Activated CD8-positive, alpha-beta memory T cell treated with anti-CD3 and anti-CD28 coated beads for 1 hour (primary cell): ENCODE data around the gene RC3H2.
"Not testable (repeated sequence)": the region's sequence is repeated elsewhere in the genome, so short reads cannot be mapped to it uniquely, and the experiment has no call there.

Experiments
- DNase-seq, 2 donors: peaks; one replicate each; pipeline ENCODE4 v3.0.0-alpha.2; 2020; ENCODE audit warnings: low read depth in 1 of 2; ENCODE audit errors: extremely low read depth in 1 of 2

RC3H2 gene

DNA sequence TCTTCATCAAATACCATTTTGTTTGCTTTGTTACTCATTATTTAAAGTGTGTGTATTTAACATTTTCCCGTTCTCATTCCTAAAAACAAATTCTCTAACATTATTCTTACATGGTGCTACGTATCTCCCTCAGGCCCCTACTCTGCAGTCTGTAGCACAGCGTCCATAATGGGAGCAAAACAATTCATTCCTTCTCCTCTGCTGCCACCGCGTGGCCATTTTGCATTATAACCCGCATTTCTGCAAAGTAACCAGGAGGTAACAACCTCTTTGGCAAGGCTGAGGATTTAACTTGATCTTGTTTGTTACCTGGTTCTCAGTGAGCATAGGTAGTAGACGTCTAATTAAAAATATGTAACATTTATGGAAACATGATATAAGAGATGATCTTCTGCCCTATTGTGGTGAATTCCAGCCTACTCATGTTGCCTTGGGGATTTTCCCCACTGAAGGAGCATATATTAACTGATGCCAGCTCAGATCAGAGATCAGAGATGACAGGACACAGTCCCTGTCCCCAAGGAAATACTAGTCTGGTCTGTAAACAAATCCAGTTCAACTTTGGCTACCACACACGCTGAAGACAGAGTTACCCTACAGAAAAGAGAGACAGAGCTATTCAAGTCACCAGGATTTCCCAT, 94.7 kb downstream of the RC3H2 start:
- peak; percentile 45 to 61 for DNase-seq

DNA sequence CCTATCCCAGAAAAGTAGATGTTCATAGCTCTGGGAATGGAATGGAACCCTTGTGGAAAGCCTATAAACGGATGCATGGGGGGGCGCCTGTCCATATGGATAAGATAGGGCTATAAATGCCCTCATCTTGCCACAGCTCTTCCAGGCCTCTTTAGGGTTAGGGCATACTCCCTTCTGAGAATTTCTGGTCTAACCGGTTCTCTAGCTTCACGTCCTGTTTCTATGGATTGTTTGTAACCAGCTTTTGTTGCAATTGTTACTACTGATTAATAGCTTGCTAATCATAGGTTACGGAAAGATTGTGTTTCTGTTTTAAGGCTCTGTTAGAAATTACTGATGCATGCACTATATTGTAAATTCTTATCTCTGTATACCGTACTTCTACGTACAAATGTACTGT, 95.9 kb downstream of the RC3H2 start:
- DNase-seq = not testable (repeated sequence)

DNA sequence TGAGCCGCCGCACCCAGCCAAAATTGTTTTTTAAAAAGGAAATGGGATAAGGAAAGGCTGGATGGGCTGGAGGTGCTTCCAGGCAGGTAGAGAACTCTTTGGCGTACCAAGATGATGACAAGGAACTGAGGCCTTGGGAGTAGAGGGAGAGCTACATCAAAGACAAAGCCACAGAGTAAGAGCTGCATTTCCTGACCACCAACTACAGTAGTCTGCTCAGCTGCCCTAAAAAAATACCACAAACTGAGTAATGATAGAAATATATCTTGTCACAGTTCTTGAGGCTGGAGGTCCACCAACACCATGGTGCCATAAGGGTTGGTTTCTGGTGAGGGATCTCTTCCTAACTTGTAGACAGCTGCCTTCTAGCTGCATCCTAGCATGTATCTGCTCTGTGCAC, 97.0 kb downstream of the RC3H2 start:
- no peak for DNase-seq

DNA sequence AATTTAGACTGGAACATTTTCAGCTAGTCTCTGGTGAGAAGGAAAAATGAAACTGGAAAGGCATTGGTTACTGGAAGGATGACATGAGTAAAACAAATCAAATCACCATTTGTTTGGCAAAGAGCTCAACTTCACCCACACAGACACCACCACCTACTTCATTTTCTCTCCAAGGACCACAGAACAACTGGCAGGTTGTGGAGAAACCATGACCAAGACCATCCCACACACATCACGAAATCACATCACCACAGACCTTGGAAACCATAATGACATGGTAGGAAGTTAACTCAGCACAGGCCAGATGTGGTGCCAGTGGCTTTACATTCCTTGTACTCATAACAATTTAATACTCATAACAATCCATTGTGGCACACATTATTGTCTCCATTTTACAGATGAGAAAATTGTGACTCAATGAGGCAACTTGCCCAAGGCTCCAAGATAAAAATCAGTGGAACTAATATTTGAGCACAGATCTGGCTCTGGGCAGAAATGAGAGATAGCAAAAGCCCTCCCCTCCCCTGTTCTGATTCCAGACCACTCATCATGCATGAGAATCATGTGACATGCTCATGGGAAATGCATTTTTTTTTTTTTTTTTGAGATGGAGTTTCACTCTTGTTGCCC, 97.8 kb downstream of the RC3H2 start:
- no peak for DNase-seq

DNA sequence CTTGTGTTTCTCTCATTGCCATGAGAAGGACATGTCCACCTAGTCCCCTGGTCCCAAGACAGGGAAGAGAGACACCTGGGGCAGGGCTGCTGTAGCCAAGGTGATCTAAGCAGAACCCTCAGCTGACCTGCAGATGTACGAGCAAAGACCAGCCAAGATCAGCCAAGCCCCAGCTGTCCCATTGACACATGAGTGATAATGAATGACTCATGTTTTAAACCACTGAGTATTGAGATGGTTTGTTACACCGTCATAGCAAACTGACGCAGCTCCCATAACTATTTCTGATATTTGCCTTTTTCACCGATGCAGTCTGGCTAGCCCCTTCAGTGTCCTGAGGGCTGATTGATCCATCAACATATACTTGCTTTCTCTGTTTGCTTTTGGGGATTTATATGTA, 98.5 kb downstream of the RC3H2 start:
- DNase-seq = no peak

DNA sequence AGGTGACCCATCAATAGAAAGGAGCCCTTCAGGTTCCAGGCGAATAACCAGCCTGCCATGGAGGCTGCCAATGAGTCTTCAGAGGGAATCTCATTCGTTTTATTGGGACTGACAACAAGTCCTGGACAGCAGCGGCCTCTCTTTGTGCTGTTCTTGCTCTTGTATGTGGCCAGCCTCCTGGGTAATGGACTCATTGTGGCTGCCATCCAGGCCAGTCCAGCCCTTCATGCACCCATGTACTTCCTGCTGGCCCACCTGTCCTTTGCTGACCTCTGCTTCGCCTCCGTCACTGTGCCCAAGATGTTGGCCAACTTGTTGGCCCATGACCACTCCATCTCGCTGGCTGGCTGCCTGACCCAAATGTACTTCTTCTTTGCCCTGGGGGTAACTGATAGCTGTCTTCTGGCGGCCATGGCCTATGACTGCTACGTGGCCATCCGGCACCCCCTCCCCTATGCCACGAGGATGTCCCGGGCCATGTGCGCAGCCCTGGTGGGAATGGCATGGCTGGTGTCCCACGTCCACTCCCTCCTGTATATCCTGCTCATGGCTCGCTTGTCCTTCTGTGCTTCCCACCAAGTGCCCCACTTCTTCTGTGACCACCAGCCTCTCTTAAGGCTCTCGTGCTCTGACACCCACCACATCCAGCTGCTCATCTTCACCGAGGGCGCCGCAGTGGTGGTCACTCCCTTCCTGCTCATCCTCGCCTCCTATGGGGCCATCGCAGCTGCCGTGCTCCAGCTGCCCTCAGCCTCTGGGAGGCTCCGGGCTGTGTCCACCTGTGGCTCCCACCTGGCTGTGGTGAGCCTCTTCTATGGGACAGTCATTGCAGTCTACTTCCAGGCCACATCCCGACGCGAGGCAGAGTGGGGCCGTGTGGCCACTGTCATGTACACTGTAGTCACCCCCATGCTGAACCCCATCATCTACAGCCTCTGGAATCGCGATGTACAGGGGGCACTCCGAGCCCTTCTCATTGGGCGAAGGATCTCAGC, 104.8 kb downstream of the RC3H2 start, which contains the start of gene OR1K1:
Gene OR1K1, plus strand, starts transcription at position 58 of the 995 bp plus-strand sequence. Its CDS starts 0 bp downstream, at position 58.
- DNase-seq = no peak

DNA sequence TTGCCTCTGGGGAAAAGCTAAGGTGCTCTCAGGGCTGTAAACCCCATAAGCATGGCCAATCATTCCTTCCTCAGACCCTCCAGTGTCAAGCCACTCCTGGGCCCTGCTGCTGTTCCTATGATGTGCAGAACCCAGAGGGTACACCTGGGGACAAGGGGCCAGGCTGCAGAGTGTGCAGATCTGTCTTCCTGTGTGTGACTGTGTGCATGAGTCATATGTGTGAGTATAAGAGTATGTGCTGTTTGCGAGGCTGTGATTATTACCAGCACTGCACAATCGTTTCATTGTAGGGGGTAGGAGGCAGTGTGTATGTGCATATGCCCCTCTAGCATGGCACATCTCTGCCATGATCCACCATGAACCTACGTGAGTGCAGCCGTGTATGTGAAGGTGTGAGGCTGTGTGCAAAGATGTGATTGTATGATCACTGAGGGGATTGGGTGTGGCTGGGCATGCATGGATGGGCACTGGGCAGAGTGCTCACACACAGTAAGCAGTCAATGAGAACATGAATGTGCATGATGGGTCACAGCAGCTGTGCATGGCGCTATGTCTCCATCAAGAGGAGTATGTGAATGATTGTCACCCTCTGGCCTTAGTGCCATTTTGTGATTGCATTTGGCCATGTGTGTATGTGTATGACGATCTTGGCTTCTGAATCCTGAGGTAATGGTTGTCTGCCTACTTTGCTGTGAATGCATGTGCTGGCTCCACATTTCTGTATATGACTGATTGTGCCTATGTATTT, 107.7 kb downstream of the RC3H2 start:
- DNase-seq = no peak
